ENCODE results near the gene ABCB11. TPM values are rescaled to one million over a fixed set of nuclear protein-coding genes. Genes with fewer than 3 reads are reported as not detected.
"Not testable (repeated sequence)": the region's sequence is repeated elsewhere in the genome, so short reads cannot be mapped to it uniquely, and the experiment has no call there.

ABCB11 gene
- total RNA-seq, 4 donors from 2014 or later = 0.29 TPM; not detected in 3

- Histone ChIP-seq H3K4me1 (no peaks in the 10 kb centered on the region), H3K4me3 (no peak overlapping the region)
- TF ChIP-seq, protein P1, sequence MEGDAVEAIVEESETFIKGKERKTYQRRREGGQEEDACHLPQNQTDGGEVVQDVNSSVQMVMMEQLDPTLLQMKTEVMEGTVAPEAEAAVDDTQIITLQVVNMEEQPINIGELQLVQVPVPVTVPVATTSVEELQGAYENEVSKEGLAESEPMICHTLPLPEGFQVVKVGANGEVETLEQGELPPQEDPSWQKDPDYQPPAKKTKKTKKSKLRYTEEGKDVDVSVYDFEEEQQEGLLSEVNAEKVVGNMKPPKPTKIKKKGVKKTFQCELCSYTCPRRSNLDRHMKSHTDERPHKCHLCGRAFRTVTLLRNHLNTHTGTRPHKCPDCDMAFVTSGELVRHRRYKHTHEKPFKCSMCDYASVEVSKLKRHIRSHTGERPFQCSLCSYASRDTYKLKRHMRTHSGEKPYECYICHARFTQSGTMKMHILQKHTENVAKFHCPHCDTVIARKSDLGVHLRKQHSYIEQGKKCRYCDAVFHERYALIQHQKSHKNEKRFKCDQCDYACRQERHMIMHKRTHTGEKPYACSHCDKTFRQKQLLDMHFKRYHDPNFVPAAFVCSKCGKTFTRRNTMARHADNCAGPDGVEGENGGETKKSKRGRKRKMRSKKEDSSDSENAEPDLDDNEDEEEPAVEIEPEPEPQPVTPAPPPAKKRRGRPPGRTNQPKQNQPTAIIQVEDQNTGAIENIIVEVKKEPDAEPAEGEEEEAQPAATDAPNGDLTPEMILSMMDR (IDR thresholded peaks at IDR 0.05) = no peak
- TF ChIP-seq POLR2A (IDR thresholded peaks at IDR 0.05) = no peak
These were observed 141.5 kb downstream of the ABCB11 start for GRCh38 chr2:168889635-168890005.

GRCh38 chr2:168884975-168885374, 146.1 kb downstream of the ABCB11 start:
- intact Hi-C loops (cut with DNase I; ENCODE audit: low total_unique reads) = no loop called here

More at GRCh38 chr2:168889635-168890005, 141.5 kb downstream of the ABCB11 start:
- Histone ChIP-seq H3K27ac (no peak overlapping the region), H3K9me3 (no peaks in the 10 kb centered on the region), H3K27me3 (no peaks in the 10 kb centered on the region), H3K36me3 (no peaks in the 10 kb centered on the region)
- intact Hi-C loops (cut with DNase I; ENCODE audit: low total_unique reads) = no loop called here
- DNase-seq = no peak

GRCh38 chr2:168882163-168882562, 149.0 kb downstream of the ABCB11 start:
- intact Hi-C loops (cut with DNase I; ENCODE audit: low total_unique reads); H3K4me1 ChIP-seq; H3K9me3 ChIP-seq; H3K27ac ChIP-seq; DNase-seq; H3K4me3 ChIP-seq; H3K36me3 ChIP-seq; H3K27me3 ChIP-seq: not testable (repeated sequence)

More at GRCh38 chr2:168884975-168885374, 146.1 kb downstream of the ABCB11 start:
- H3K27ac ChIP-seq = no peak overlapping the region
- no peak for DNase-seq
- TF ChIP-seq POLR2A (IDR thresholded peaks at IDR 0.05) = no peak
- TF ChIP-seq, protein P1 (IDR thresholded peaks at IDR 0.05) = no peak
- H3K4me1 ChIP-seq = no peaks in the 10 kb centered on the region
- no peaks in the 10 kb centered on the region for H3K36me3 ChIP-seq
- H3K9me3 ChIP-seq = no peaks in the 10 kb centered on the region
- no peak overlapping the region for H3K4me3 ChIP-seq
- H3K27me3 ChIP-seq = no peaks in the 10 kb centered on the region

DNA sequence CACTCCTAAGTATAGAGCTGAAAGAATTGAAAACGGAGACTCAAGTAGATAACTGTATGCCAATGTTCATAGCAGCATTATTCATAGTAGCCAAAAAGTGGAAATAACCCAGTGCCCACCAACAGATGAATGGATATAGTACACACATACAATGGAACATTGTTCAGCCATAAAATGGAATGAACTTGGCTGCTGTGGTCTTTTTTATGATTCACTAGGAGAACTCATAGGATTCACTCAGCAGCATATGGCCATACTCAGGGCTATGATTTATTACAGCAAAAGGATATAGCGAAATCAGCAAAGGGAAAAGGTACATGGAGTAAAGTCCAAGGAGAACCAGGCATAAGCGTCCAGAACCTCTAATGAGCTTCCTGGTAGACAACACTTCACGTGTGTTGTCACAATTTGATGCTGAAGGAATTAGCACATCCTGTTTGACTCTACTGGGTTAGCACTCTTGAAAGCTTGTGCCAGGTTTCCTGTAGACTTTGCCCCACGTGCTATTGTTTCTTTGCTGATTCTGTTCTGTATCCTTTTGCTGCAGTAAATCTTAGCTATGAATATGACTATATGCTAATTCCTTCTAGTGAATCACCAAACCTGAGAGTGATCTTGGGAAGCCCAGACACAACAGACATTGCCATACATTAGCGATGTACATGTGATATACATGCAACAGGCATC, 156.6 kb downstream of the ABCB11 start:
- intact Hi-C loops (cut with DNase I; ENCODE audit: low total_unique reads) = no loop called here
- TF ChIP-seq, protein P1 (IDR thresholded peaks at IDR 0.05) = no peak
- TF ChIP-seq POLR2A (IDR thresholded peaks at IDR 0.05) = no peak

DNA sequence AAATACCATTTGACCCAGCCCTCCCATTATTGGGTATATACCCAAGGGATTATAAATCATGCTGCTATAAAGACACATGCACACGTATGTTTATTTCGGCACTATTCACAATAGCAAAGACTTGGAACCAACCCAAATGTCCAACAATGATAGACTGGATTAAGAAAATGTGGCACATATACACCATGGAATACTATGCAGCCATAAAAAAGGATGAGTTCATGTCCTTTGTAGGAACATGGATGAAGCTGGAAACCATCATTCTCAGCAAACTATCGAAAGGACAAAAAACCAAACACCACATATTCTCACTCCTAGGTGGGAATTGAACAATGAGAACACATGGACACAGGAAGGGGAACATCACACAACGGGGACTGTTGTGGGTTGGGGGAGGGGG, 160.3 kb downstream of the ABCB11 start:
- H3K27ac ChIP-seq; H3K4me3 ChIP-seq; H3K36me3 ChIP-seq; H3K4me1 ChIP-seq; intact Hi-C loops (cut with DNase I; ENCODE audit: low total_unique reads); DNase-seq; H3K27me3 ChIP-seq; H3K9me3 ChIP-seq: not testable (repeated sequence)

More for the DNA sequence above, 156.6 kb downstream of the ABCB11 start:
- H3K4me3 ChIP-seq = no peak overlapping the region
- no peak overlapping the region for H3K27ac ChIP-seq
- no peaks in the 10 kb centered on the region for H3K36me3 ChIP-seq
- no peaks in the 10 kb centered on the region for H3K9me3 ChIP-seq
- H3K4me1 ChIP-seq = no peaks in the 10 kb centered on the region
- no peak for DNase-seq
- H3K27me3 ChIP-seq = no peaks in the 10 kb centered on the region

Other genes with a start within 250 kb of the ABCB11 start
- gene NOSTRIN, start 228.7 kb downstream of the ABCB11 start, total RNA-seq = 100 to 1,000 TPM in 3 of 4 donors, 10 to 100 TPM in 1; 27.5 to 192 (median 147) TPM
- gene SPC25, start 140.9 kb downstream of the ABCB11 start, total RNA-seq = 1 to 10 TPM in 1 of 4 donors, under 1 TPM in 1, not detected in 2; 0.43 to 9.5 TPM
- gene G6PC2, start 130.0 kb downstream of the ABCB11 start, total RNA-seq = under 1 TPM in 1 of 4 donors, not detected in 3; 0.95 TPM
- under 1 TPM in 3 of 4 donors, not detected in 1; 0.26 to 0.91 (median 0.48) TPM for gene DHRS9, start 38.2 kb upstream of the ABCB11 start, total RNA-seq

Measured in uterus (tissue), 4 donors.